ENCODE measurements around the gene TH. TPM values are rescaled to one million over a fixed set of nuclear protein-coding genes. Genes with fewer than 3 reads are reported as not detected.

Gene TH
- total RNA-seq, 2 experiments from 2014 or later, result not detected

DNA sequence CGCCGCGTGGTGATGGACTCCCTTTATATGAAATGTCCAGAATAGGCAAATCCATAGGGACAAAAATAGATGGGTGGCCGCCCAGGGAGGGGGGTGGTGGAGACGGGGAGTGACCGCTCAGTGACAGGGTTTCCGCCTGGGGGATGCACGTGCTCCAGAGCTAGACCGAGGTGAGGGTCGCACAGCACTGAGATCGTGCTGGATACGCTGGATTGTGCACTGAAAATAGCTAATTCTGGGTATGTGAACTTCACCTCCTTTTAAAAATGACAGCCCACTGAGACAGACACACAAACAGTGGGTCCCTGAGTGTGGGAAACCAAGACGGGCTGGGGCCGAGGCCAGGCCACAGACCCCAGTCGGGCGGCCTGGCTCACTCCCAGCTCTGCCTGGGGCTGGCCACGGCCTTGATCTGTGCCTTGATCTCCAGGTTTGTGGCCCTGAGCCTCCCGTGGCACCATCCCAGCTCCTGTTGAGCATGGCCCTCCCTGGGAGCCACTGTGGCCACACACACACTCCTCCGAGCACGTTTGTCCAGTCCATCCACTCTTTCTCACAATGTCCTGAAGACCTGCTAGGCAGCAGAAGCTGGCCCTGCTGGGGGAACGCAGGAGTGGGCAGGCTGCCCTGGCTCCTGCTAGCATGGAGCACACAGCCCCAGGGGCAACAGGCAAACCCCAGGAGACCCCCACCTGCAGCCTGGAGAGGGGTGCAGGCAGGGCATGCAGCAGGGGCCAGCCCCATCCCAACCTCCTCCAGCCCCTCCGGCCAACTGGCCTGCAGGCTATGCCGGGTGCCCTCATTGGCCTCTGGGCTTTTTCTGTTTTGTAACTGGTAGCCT lies 41.0 kb upstream of the TH start:
- no peak overlapping the region for H3K27ac Mint-ChIP-seq
- H3K9me3 Mint-ChIP-seq, result no peaks in the 10 kb centered on the region
- POLR2A ChIA-PET, result interaction anchor here (0.7 kb wide), 1 partner anchor 323 kb away, joined by 5 read pairs; no protein-coding TSS in a partner anchor
- H3K4me1 Mint-ChIP-seq, result peaks cover 10% of the 10 kb centered on the region
- no peaks in the 10 kb centered on the region for H3K27me3 Mint-ChIP-seq
- ATAC-seq (ENCODE audit: low read depth) (no peak), DNase-seq (peak; percentile 35)
- H3K4me3 Mint-ChIP-seq, result peak overlapping the region; percentile 19
- no peaks in the 10 kb centered on the region for H3K36me3 Mint-ChIP-seq

GRCh38 chr11:2211113-2211971 lies 39.7 kb upstream of the TH start:
- H3K4me1 Mint-ChIP-seq, result peaks cover 10% of the 10 kb centered on the region
- H3K36me3 Mint-ChIP-seq, result no peaks in the 10 kb centered on the region
- no peak for DNase-seq
- no peaks in the 10 kb centered on the region for H3K27me3 Mint-ChIP-seq
- no peak overlapping the region for H3K4me3 Mint-ChIP-seq
- POLR2A ChIA-PET, result interaction anchor here (0.6 kb wide), 1 partner anchor 678 kb away, joined by 3 read pairs; no protein-coding TSS in a partner anchor
- no peak overlapping the region for H3K27ac Mint-ChIP-seq
- H3K9me3 Mint-ChIP-seq, result no peaks in the 10 kb centered on the region
- no peak for ATAC-seq (ENCODE audit: low read depth)

- POLR2A ChIA-PET, result interaction anchor here (0.6 kb wide), 1 partner anchor 677 kb away, joined by 3 read pairs; no protein-coding TSS in a partner anchor
Measured at GRCh38 chr11:2210366-2211112, 38.9 kb upstream of the TH start.

GRCh38 chr11:2209900-2210321 lies 38.3 kb upstream of the TH start:
- POLR2A ChIA-PET, result no interaction called here
- ATAC-seq (ENCODE audit: low read depth) (no peak), DNase-seq (no peak)
- Mint-ChIP-seq H3K4me3 (no peak overlapping the region), H3K9me3 (no peaks in the 10 kb centered on the region), H3K27ac (no peak overlapping the region), H3K4me1 (peaks cover 10% of the 10 kb centered on the region), H3K36me3 (no peaks in the 10 kb centered on the region), H3K27me3 (no peaks in the 10 kb centered on the region)

More at GRCh38 chr11:2210366-2211112, 38.9 kb upstream of the TH start:
- no peak overlapping the region for H3K27ac Mint-ChIP-seq
- DNase-seq, result no peak
- H3K9me3 Mint-ChIP-seq, result no peaks in the 10 kb centered on the region
- H3K4me3 Mint-ChIP-seq, result no peak overlapping the region
- H3K36me3 Mint-ChIP-seq, result no peaks in the 10 kb centered on the region
- H3K27me3 Mint-ChIP-seq, result no peaks in the 10 kb centered on the region
- no peak for ATAC-seq (ENCODE audit: low read depth)
- H3K4me1 Mint-ChIP-seq, result peaks cover 10% of the 10 kb centered on the region

DNA sequence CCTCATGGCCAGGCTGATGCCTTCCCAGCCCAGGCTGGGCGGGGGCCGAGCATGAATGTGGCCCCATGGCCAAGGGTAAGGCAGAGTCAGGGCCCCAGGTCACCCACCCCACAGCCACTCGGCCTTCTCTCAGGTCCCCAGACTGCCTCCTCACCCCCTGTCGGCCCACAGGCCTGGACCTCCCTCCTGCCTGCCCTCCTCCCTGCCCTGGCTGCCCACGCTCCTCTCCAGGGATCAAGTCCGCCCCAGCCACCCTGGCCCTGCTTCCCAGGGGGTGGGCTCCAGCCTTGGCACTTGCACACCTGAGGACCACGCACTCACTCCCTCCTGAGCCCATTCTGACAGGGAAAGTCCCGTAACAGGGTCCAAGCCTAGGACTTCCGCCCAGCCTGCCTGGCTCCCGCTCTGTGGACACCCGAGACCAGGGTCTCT lies 37.8 kb upstream of the TH start:
- no peaks in the 10 kb centered on the region for H3K36me3 Mint-ChIP-seq

DNA sequence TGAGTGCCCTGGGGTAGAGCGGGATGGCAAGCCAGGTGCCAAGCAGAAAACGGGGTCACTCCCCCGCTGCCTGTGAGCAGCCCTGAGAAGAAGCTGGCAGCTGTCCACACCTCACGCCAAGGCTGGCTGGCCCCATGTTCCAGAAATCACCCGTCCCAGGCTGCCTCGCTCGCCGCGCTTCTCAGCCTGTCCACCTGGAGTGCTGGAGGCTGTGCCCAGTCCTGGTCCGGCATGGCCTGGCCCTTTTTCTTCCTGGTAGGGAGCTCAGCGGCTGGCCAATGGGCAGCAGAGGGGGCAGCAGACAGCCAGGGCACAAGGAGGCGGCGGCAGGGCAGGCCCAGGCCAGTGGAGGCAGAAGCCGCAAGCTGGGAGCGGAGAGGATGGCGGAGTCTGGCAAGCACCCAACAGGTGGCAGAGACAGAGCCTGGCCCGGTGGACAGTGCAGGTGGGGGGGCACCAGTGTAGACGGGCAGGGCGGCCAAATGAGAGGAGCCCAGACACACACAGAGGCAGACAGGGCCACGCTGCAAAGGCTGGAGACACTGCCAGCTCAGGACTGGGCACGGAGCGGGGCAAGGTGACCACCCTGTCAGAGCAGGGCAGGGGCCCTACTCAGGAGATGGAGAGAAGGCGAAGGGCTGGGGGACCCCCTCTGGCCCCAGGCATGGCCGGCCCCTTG lies 37.2 kb upstream of the TH start:
- H3K9me3 Mint-ChIP-seq, result no peaks in the 10 kb centered on the region
- peaks cover 6% of the 10 kb centered on the region for H3K4me1 Mint-ChIP-seq
- POLR2A ChIA-PET, result interaction anchor here (0.7 kb wide), 1 partner anchor 96 kb away, joined by 3 read pairs; no protein-coding TSS in a partner anchor
- H3K4me3 Mint-ChIP-seq, result no peak overlapping the region
- no peaks in the 10 kb centered on the region for H3K36me3 Mint-ChIP-seq
- H3K27me3 Mint-ChIP-seq, result no peaks in the 10 kb centered on the region
- H3K27ac Mint-ChIP-seq, result no peak overlapping the region
- ATAC-seq (ENCODE audit: low read depth) (no peak), DNase-seq (no peak)

More for the DNA sequence above, 37.8 kb upstream of the TH start:
- Mint-ChIP-seq H3K4me3 (no peak overlapping the region), H3K4me1 (peaks cover 10% of the 10 kb centered on the region), H3K9me3 (no peaks in the 10 kb centered on the region), H3K27ac (no peak overlapping the region), H3K27me3 (no peaks in the 10 kb centered on the region)
- POLR2A ChIA-PET, result no interaction called here
- DNase-seq (no peak), ATAC-seq (ENCODE audit: low read depth) (no peak)

GRCh38 chr11:2207773-2208621 lies 36.4 kb upstream of the TH start:
- no peak overlapping the region for H3K4me3 Mint-ChIP-seq
- no peaks in the 10 kb centered on the region for H3K9me3 Mint-ChIP-seq
- no peaks in the 10 kb centered on the region for H3K4me1 Mint-ChIP-seq
- H3K36me3 Mint-ChIP-seq, result no peaks in the 10 kb centered on the region
- DNase-seq (no peak), ATAC-seq (ENCODE audit: low read depth) (no peak)
- no peak overlapping the region for H3K27ac Mint-ChIP-seq
- POLR2A ChIA-PET, result interaction anchor here (0.7 kb wide), 1 partner anchor 96 kb away, joined by 3 read pairs; no protein-coding TSS in a partner anchor
- no peaks in the 10 kb centered on the region for H3K27me3 Mint-ChIP-seq

DNA sequence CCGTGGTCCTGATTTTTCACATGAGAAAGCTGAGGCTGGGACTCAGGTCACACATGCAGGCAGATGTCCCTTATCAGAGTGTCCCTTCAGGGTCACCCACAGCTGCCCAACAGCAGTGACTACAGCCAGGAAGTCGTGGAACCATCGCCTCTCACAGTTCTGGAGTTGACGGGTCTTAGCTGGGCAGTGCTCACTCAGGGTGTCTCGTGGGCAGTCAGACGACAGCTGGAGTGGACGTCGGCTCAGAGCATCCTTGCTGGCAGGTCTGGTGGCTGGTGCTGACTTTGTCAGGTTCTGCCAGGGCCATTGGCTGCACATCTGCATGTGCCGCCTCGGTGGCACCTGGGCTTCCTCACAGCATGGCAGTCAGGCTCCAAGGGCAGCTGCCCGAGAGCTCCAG lies 35.6 kb upstream of the TH start:
- Mint-ChIP-seq H3K9me3 (no peaks in the 10 kb centered on the region), H3K4me3 (no peak overlapping the region), H3K36me3 (no peaks in the 10 kb centered on the region), H3K27me3 (no peaks in the 10 kb centered on the region), H3K27ac (no peak overlapping the region), H3K4me1 (no peaks in the 10 kb centered on the region)
- ATAC-seq (ENCODE audit: low read depth) (no peak), DNase-seq (no peak)
- POLR2A ChIA-PET, result no interaction called here

GRCh38 chr11:2205981-2206690 lies 34.5 kb upstream of the TH start:
- POLR2A ChIA-PET, result no interaction called here
- ATAC-seq (ENCODE audit: low read depth), result no peak
- no peak overlapping the region for H3K4me3 Mint-ChIP-seq
- no peaks in the 10 kb centered on the region for H3K4me1 Mint-ChIP-seq
- no peak overlapping the region for H3K27ac Mint-ChIP-seq
- H3K27me3 Mint-ChIP-seq, result no peaks in the 10 kb centered on the region
- H3K36me3 Mint-ChIP-seq, result no peaks in the 10 kb centered on the region
- no peaks in the 10 kb centered on the region for H3K9me3 Mint-ChIP-seq
- DNase-seq, result no peak

- no peaks in the 10 kb centered on the region for H3K27me3 Mint-ChIP-seq
- no peak overlapping the region for H3K27ac Mint-ChIP-seq
- POLR2A ChIA-PET, result no interaction called here
- no peaks in the 10 kb centered on the region for H3K9me3 Mint-ChIP-seq
- no peaks in the 10 kb centered on the region for H3K4me1 Mint-ChIP-seq
- H3K4me3 Mint-ChIP-seq, result no peak overlapping the region
- DNase-seq, result no peak
- ATAC-seq (ENCODE audit: low read depth), result no peak
- no peaks in the 10 kb centered on the region for H3K36me3 Mint-ChIP-seq
Measured at GRCh38 chr11:2205214-2205720, 33.7 kb upstream of the TH start.

DNA sequence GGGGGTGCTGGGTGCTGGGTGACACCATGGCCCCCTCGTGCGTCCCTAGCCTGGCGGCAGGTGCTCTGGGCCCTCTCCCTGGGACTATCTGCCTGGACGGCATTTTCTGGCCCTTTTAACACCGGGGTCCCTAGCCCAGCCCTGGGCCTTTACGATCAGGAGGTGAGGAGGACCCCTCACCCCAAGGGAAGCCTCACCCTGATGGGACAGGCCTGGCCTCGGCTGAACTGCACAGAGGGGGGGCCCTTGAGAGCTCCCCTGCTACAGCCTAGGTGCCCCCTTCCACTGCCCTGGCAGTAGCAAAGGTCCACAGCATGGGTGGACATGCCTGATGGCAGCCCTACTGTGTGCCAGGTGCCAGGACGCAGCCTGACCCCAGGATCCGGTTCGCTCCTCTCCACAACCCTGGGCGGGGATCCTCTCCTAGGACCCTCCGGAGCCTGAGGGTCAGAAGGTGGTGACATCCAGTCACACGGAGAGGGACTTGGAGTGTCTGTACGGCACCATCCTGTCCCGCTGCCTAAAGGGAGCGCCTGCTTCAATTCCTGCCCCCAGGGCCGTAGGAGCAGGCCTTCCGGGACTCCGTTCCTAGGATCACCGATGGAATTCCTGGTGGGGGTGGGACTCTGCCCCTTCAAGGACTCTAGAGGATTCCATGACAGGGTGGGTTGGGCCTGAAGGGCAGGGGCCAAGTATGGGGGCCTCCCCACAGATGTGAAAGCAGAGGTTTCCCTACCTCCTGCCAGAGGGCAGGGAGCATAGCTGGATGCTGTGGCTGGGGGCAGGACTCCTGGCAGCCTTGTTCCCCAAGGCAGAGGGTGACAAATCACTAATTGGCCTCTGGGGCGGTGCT lies 33.0 kb upstream of the TH start:
- H3K27ac Mint-ChIP-seq, result no peak overlapping the region
- H3K36me3 Mint-ChIP-seq, result no peaks in the 10 kb centered on the region
- ATAC-seq (ENCODE audit: low read depth) (no peak), DNase-seq (no peak)
- H3K9me3 Mint-ChIP-seq, result no peaks in the 10 kb centered on the region
- no peaks in the 10 kb centered on the region for H3K4me1 Mint-ChIP-seq
- H3K4me3 Mint-ChIP-seq, result no peak overlapping the region
- POLR2A ChIA-PET, result no interaction called here
- H3K27me3 Mint-ChIP-seq, result no peaks in the 10 kb centered on the region

Measured in activated naive CD8-positive, alpha-beta T cell treated with anti-CD3 and anti-CD28 coated beads, Interleukin-2, amount 10 ng/mL, durations not matched to agents 7 days and 5 days (primary cell).